CD14-positive monocyte (primary cell): ENCODE results near the gene DNAJB4. TPM values are rescaled to one million over a fixed set of nuclear protein-coding genes. Genes with fewer than 3 reads are reported as not detected.
A peak's percentile ranks its signal among the peaks of the same experiment; 100 is the strongest.

Experiments used
- DNase-seq, 3 donors: peaks; one replicate each; pipeline ENCODE4 v3.0.0-alpha.2; 2011 to 2022
- H2AFZ ChIP-seq: 2 replicates; pipeline ENCODE4 v1.6.0; 2012; ENCODE audit warnings: mild to moderate bottlenecking, low read depth, low read length, inconsistent platforms; ENCODE audit not compliant: insufficient read depth, poor library complexity, severe bottlenecking
- H3K27ac ChIP-seq, 2 donors: 1 replicate in 1 of 2; 2 replicates in 1 of 2; pipeline ENCODE4 v1.5.1; 2012 to 2013; ENCODE audit warnings: low read length in 2 of 2, control low read depth in 1 of 2, inconsistent platforms in 1 of 2, low read depth in 1 of 2, mild to moderate bottlenecking in 1 of 2
- H3K27me3 ChIP-seq, 2 donors: one replicate each; pipeline versions ENCODE4 v1.6.0 to v1.6.1; 2011 to 2013; ENCODE audit warnings: low read length in 2 of 2; ENCODE audit not compliant: control insufficient read depth in 2 of 2, insufficient read depth in 2 of 2
- H3K36me3 ChIP-seq, 2 donors: replicated peaks in 1 of 2; 1 replicate in 1 of 2; 2 replicates in 1 of 2; pipeline versions ENCODE4 v1.5.1 to v1.6.1; 2012 to 2013; ENCODE audit warnings: low read length in 2 of 2, control low read depth in 1 of 2, inconsistent platforms in 1 of 2, mild to moderate bottlenecking in 1 of 2; ENCODE audit not compliant: insufficient read depth in 2 of 2, control insufficient read depth in 1 of 2
- H3K4me1 ChIP-seq, 2 donors: 1 replicate in 1 of 2; 2 replicates in 1 of 2; pipeline versions ENCODE4 v1.5.1 to v1.6.1; 2012 to 2013; ENCODE audit warnings: low read length in 2 of 2, control low read depth in 1 of 2, inconsistent platforms in 1 of 2, mild to moderate bottlenecking in 1 of 2, moderate library complexity in 1 of 2; ENCODE audit not compliant: insufficient read depth in 2 of 2, control insufficient read depth in 1 of 2
- H3K4me2 ChIP-seq: replicated peaks from 2 replicates; pipeline ENCODE3; 2012; ENCODE audit warnings: low read length, moderate library complexity, mild to moderate bottlenecking; ENCODE audit not compliant: poor library complexity, severe bottlenecking; ENCODE audit errors: extremely low read depth
- H3K4me3 ChIP-seq, 3 experiments: fragments of 200-600 bp in 1 of 3; sonication (generic) in 1 of 3; replicated peaks in 1 of 3; 1 replicate in 2 of 3; 2 replicates in 1 of 3; pipeline ENCODE4 v1.5.1; 2011 to 2013; ENCODE audit warnings: low read length in 3 of 3, mild to moderate bottlenecking in 3 of 3, control low read depth in 2 of 3, low read depth in 2 of 3, inconsistent platforms in 1 of 3, moderate library complexity in 1 of 3
- H3K79me2 ChIP-seq: 2 replicates; pipeline ENCODE4 v1.6.0; 2012; ENCODE audit warnings: mild to moderate bottlenecking, control low read depth, inconsistent platforms, low read length, moderate library complexity; ENCODE audit not compliant: insufficient read depth
- H3K9ac ChIP-seq: 2 replicates; pipeline ENCODE4 v1.6.0; 2017; ENCODE audit warnings: low read length, mild to moderate bottlenecking; ENCODE audit not compliant: insufficient read depth, poor library complexity, severe bottlenecking
- H3K9me3 ChIP-seq, 2 donors: replicated peaks in 1 of 2; 1 replicate in 1 of 2; 2 replicates in 1 of 2; pipeline versions ENCODE4 v1.5.1 to v1.6.1; 2012 to 2013; ENCODE audit warnings: low read length in 2 of 2, control low read depth in 1 of 2; ENCODE audit not compliant: control insufficient read depth in 1 of 2, insufficient read depth in 1 of 2
- H4K20me1 ChIP-seq: 2 replicates; pipeline ENCODE4 v1.6.0; 2012; ENCODE audit warnings: mild to moderate bottlenecking, low read length, control low read depth, moderate library complexity; ENCODE audit not compliant: insufficient read depth
- H3K27ac Mint-ChIP-seq, 7 donors: one replicate each; pipeline ENCODE4 v1.8.0; 2020; ENCODE audit warnings: mild to moderate bottlenecking in 7 of 7, mixed read lengths in 7 of 7, moderate library complexity in 6 of 7, inconsistent platforms in 2 of 7
- H3K27me3 Mint-ChIP-seq, 3 donors: one replicate each; pipeline ENCODE4 v1.8.0; 2021 to 2022; ENCODE audit warnings: low read depth in 3 of 3, mild to moderate bottlenecking in 3 of 3, mixed read lengths in 3 of 3, moderate library complexity in 3 of 3, inconsistent platforms in 1 of 3
- H3K36me3 Mint-ChIP-seq, 2 donors: one replicate each; pipeline ENCODE4 v1.8.0; 2020; ENCODE audit warnings: mixed read lengths in 2 of 2, inconsistent platforms in 1 of 2, mild to moderate bottlenecking in 1 of 2
- H3K4me1 Mint-ChIP-seq: one replicate; pipeline ENCODE4 v1.8.0; 2020; ENCODE audit warnings: mild to moderate bottlenecking, mixed read lengths
- H3K4me3 Mint-ChIP-seq, 2 donors: one replicate each; pipeline ENCODE4 v1.8.0; 2020; ENCODE audit warnings: mild to moderate bottlenecking in 2 of 2, mixed read lengths in 2 of 2, moderate library complexity in 1 of 2
- H3K9me3 Mint-ChIP-seq, 7 donors: one replicate each; pipeline ENCODE4 v1.8.0; 2020 to 2022; ENCODE audit warnings: mixed read lengths in 7 of 7, mild to moderate bottlenecking in 6 of 7, moderate library complexity in 6 of 7, inconsistent platforms in 2 of 7
- CTCF ChIP-seq: fragments of 200-600 bp; IDR thresholded peaks from one replicate; pipeline ENCODE4 v1.8.0; 2022; ENCODE audit warnings: antibody characterized with exemption, mild to moderate bottlenecking
- WGBS: methylation state at CpG from one replicate; pipeline ENCODE4 v1.1.5; 2013; ENCODE audit warnings: missing lambda C conversion rate; ENCODE audit not compliant: insufficient coverage; 5-methylcytosine and 5-hydroxymethylcytosine counted together
- intact Hi-C, 2 donors: fragments of 100-400 bp; cut with micrococcal nuclease; formaldehyde crosslinking; loops; one replicate each; pipeline versions ENCODE4 v1.15.0 to v1.15.1; 2023
- polyA plus RNA-seq, 3 donors: library from polyadenylated mRNA; depleted of rRNA in 1 of 3; unstranded in 2 of 3; stranded (reverse) in 1 of 3; fragments of 300-500 nt in 2 of 3; fragments of >200 nt in 1 of 3; fragmentation: Illumina TruSeq in 2 of 3; gene quantifications; 1 replicate in 2 of 3; 2 replicates in 1 of 3; pipeline ENCODE4 v1.2.3, GENCODE V29; 2012 to 2021

The DNAJB4 gene
- polyA plus RNA-seq, 3 donors, result 2.8 to 4.0 (median 3.6) TPM

GRCh38 chr1:78005448-78005722 is 646 bp downstream of the DNAJB4 start:
- Mint-ChIP-seq H3K36me3 (peaks cover 0 to 2% of the 10 kb centered on the region in 2 donors), H3K27me3 (peaks cover 0 to 1% (median 0%) of the 10 kb centered on the region in 3 donors), H3K4me1 (peaks cover 14% of the 10 kb centered on the region), H3K9me3 (no peaks in the 10 kb centered on the region), H3K27ac (peak overlapping the region; percentile 96 to 99 (median 97)), H3K4me3 (peak overlapping the region; percentile 76 to 94)
- H3K9me3 ChIP-seq, result no peaks in the 10 kb centered on the region
- H2AFZ ChIP-seq, result peak overlapping the region; percentile 72
- H3K9ac ChIP-seq, result peak overlapping the region; percentile 85
- H3K4me1 ChIP-seq, result peaks cover 2 to 25% of the 10 kb centered on the region in 2 donors
- peak overlapping the region; percentile 57 to 99 (median 83) for H3K4me3 ChIP-seq
- peak overlapping the region; percentile 83 for H3K4me2 ChIP-seq
- no peaks in the 10 kb centered on the region for H3K36me3 ChIP-seq
- H3K27ac ChIP-seq, result peak overlapping the region in 1 of 2 donors; percentile 95
- WGBS, result no CpG with 5 or more reads among the region's 1 CpG
- no peaks in the 10 kb centered on the region for H4K20me1 ChIP-seq
- TF ChIP-seq CTCF, result no peak
- no peaks in the 10 kb centered on the region for H3K27me3 ChIP-seq
- intact Hi-C loops, result loop anchor here in 1 of 2 donors (2.0 kb wide), 1 partner anchor 27 kb away; the partner anchor contains the start of gene FUBP1
- peaks cover 10% of the 10 kb centered on the region for H3K79me2 ChIP-seq
- no peak for DNase-seq

- Mint-ChIP-seq H3K4me3 (peak overlapping the region; percentile 76 to 94), H3K36me3 (peaks cover 0 to 2% of the 10 kb centered on the region in 2 donors), H3K27me3 (peaks cover 0 to 1% (median 0%) of the 10 kb centered on the region in 3 donors), H3K27ac (peak overlapping the region in 4 of 7 donors; percentile 97 to 99 (median 97)), H3K9me3 (no peaks in the 10 kb centered on the region), H3K4me1 (peaks cover 14% of the 10 kb centered on the region)
- WGBS, result no CpG with 5 or more reads among the region's 1 CpG
- H4K20me1 ChIP-seq, result no peaks in the 10 kb centered on the region
- TF ChIP-seq CTCF, result no peak
- H3K4me3 ChIP-seq, result peak overlapping the region; percentile 57 to 99 (median 83)
- peaks cover 2 to 25% of the 10 kb centered on the region in 2 donors for H3K4me1 ChIP-seq
- intact Hi-C loops, result loop anchor here in 1 of 2 donors (2.0 kb wide), 1 partner anchor 27 kb away; the partner anchor contains the start of gene FUBP1
- peak overlapping the region in 1 of 2 donors; percentile 95 for H3K27ac ChIP-seq
- peak overlapping the region; percentile 85 for H3K9ac ChIP-seq
- H3K36me3 ChIP-seq, result no peaks in the 10 kb centered on the region
- peak overlapping the region; percentile 83 for H3K4me2 ChIP-seq
- DNase-seq, result peak; percentile 10 to 25 (median 19)
- H3K9me3 ChIP-seq, result no peaks in the 10 kb centered on the region
- H3K27me3 ChIP-seq, result no peaks in the 10 kb centered on the region
- peak overlapping the region; percentile 45 for H2AFZ ChIP-seq
- H3K79me2 ChIP-seq, result peaks cover 10% of the 10 kb centered on the region
Measured at GRCh38 chr1:78005755-78006154, 1.0 kb downstream of the DNAJB4 start.
